Peyer's patch (tissue), 4 donors: ENCODE measurements around the gene ACTN4.

Experiments
- CTCF ChIP-seq, 6 experiments: fragments of 450-650 bp in 4 of 6; fragments of 200-600 bp in 2 of 6; sonication (generic) in 1 of 6; IDR thresholded peaks; one replicate each; pipeline ENCODE4 v1.5.1; 2017 to 2019; ENCODE audit warnings: antibody characterized with exemption in 6 of 6, mild to moderate bottlenecking in 3 of 6, moderate library complexity in 1 of 6
- POLR2A ChIP-seq, 2 donors: fragments of 450-650 bp; IDR thresholded peaks; one replicate each; pipeline ENCODE4 v1.5.1; 2017; ENCODE audit warnings: antibody characterized with exemption in 2 of 2, mild to moderate bottlenecking in 2 of 2, moderate library complexity in 2 of 2

DNA sequence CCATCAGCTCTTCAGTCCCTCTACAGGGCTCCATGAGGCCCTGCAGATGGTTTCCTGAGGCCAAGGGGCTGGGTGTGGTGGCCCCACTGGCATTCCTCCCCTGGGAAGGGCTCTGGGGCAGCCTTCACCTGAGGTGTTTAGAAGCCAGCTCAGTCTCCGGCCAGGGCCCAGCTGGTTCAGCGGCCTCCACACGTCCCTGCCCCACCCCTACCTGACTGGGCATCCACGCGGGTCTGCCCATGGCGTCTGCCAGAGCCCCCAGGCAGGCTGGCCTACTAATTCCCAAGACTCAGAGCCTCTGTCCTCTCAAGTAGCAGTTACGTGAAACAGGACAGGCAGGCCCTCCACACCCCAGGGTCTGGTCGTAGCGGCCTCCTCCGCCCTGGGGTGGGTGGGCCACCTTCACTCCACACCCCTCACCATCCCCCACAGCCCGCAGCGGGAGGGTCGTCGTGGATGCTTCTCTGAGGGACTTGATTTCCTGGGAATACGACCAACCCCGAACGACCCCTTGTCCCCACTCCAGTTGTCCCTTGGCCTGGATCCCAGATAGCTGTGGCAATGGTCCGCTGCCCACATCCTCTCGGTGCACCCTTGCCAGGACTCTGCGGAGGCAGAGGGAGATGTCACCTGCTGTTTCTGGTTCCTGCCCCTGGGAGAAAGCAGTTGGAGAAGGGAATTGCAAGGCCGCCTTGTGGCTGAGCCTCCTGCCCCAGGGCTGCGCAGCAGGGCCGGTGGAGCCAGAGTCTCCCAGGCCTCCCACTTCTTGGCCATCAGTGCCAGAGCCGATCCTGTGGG is 72.5 kb downstream of the ACTN4 start:
- TF ChIP-seq CTCF (IDR thresholded peaks at IDR 0.05) = no peak
- TF ChIP-seq POLR2A (IDR thresholded peaks at IDR 0.05) = no peak
